ENCODE measurements around the gene SMNDC1.

DNA sequence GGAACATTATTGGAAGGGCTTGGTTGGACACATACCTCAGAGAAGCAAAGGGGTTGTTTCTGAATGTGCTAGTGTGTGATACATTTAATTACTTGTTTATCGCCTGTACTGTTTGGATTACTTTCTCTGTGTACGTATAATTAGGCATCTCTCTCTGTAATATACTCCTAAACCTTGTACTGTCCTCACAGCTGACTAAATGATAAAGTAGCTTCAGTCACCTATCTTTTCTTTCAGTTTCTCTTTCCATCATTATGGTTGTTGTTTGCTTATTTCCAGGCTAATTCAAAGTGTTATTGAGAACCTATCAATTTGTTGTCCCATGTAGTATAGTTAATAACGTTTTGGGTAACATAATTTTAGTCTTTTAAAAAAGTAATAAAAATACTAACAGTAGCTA is 63.3 kb downstream of the SMNDC1 start:
- no peak for TF ChIP-seq POLR2A (IDR thresholded peaks at IDR 0.05)
- TF ChIP-seq, protein P1, sequence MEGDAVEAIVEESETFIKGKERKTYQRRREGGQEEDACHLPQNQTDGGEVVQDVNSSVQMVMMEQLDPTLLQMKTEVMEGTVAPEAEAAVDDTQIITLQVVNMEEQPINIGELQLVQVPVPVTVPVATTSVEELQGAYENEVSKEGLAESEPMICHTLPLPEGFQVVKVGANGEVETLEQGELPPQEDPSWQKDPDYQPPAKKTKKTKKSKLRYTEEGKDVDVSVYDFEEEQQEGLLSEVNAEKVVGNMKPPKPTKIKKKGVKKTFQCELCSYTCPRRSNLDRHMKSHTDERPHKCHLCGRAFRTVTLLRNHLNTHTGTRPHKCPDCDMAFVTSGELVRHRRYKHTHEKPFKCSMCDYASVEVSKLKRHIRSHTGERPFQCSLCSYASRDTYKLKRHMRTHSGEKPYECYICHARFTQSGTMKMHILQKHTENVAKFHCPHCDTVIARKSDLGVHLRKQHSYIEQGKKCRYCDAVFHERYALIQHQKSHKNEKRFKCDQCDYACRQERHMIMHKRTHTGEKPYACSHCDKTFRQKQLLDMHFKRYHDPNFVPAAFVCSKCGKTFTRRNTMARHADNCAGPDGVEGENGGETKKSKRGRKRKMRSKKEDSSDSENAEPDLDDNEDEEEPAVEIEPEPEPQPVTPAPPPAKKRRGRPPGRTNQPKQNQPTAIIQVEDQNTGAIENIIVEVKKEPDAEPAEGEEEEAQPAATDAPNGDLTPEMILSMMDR (IDR thresholded peaks at IDR 0.05) = no peak

Data from right lobe of liver (tissue), 4 donors.